ENCODE data around the gene C2orf72.

C2orf72 gene

GRCh38 chr2:231052494-231053451, 15.4 kb downstream of the C2orf72 start:
- TF ChIP-seq CTCF (IDR thresholded peaks at IDR 0.05; ENCODE audit: low read depth, low read length) = peak; percentile 97
- DNase-seq (ENCODE audit: extremely low read depth, low read depth) = peak; percentile 37

GRCh38 chr2:231053846-231054245, 16.5 kb downstream of the C2orf72 start:
- no peak for DNase-seq (ENCODE audit: extremely low read depth, low read depth)
- no peak for TF ChIP-seq CTCF (IDR thresholded peaks at IDR 0.05; ENCODE audit: low read depth, low read length)

GRCh38 chr2:231056453-231057416, 19.4 kb downstream of the C2orf72 start, which contains the start of gene PSMD1:
Gene PSMD1, plus strand, starts transcription at chr2:231056867. Its CDS starts 159 bp downstream, at chr2:231057026.
- TF ChIP-seq CTCF (IDR thresholded peaks at IDR 0.05; ENCODE audit: low read depth, low read length) = peak; percentile 98
- DNase-seq (ENCODE audit: extremely low read depth, low read depth) = peak; percentile 86

- no peak for DNase-seq (ENCODE audit: extremely low read depth, low read depth)
- no peak for TF ChIP-seq CTCF (IDR thresholded peaks at IDR 0.05; ENCODE audit: low read depth, low read length)
These were observed 20.3 kb downstream of the C2orf72 start for GRCh38 chr2:231057590-231057989.

GRCh38 chr2:231058761-231059550, 21.6 kb downstream of the C2orf72 start:
- no peak for DNase-seq (ENCODE audit: extremely low read depth, low read depth)
- TF ChIP-seq CTCF (IDR thresholded peaks at IDR 0.05; ENCODE audit: low read depth, low read length) = no peak

GRCh38 chr2:231059756-231060155, 22.4 kb downstream of the C2orf72 start:
- no peak for TF ChIP-seq CTCF (IDR thresholded peaks at IDR 0.05; ENCODE audit: low read depth, low read length)
- DNase-seq (ENCODE audit: extremely low read depth, low read depth) = no peak

Data from AG09319 (cell line).